Measurements from ENCODE around the gene MAN2B1.

GRCh38 chr19:12664406-12665280 is 1.9 kb downstream of the MAN2B1 start:
- TF ChIP-seq, protein P1, sequence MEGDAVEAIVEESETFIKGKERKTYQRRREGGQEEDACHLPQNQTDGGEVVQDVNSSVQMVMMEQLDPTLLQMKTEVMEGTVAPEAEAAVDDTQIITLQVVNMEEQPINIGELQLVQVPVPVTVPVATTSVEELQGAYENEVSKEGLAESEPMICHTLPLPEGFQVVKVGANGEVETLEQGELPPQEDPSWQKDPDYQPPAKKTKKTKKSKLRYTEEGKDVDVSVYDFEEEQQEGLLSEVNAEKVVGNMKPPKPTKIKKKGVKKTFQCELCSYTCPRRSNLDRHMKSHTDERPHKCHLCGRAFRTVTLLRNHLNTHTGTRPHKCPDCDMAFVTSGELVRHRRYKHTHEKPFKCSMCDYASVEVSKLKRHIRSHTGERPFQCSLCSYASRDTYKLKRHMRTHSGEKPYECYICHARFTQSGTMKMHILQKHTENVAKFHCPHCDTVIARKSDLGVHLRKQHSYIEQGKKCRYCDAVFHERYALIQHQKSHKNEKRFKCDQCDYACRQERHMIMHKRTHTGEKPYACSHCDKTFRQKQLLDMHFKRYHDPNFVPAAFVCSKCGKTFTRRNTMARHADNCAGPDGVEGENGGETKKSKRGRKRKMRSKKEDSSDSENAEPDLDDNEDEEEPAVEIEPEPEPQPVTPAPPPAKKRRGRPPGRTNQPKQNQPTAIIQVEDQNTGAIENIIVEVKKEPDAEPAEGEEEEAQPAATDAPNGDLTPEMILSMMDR (conservative IDR thresholded peaks at IDR 0.05 in 1 of 2, IDR thresholded peaks at IDR 0.05 in 1 of 2; ENCODE audit: extremely low read depth in 1 of 2, insufficient read depth in 1 of 2, low read depth in 1 of 2, low read length in 2 of 2): no peak
- TF ChIP-seq EZH2 (IDR thresholded peaks at IDR 0.05; ENCODE audit: borderline replicate concordance, low read length): no peak

All from mammary epithelial cell (primary cell).